Hepatocyte (in vitro differentiated cells): ENCODE results near the gene PARD3B. TPM values are rescaled to one million over a fixed set of nuclear protein-coding genes. Genes with fewer than 3 reads are reported as not detected.

ENCODE experiments used
- DNase-seq: peaks from one replicate; pipeline ENCODE4 v3.0.0-alpha.2; 2016; ENCODE audit warnings: low spot score
- H2AFZ ChIP-seq: fragments of 200-600 bp; sonication (generic); 2 replicates; pipeline ENCODE4 v1.6.0; 2016; ENCODE audit warnings: antibody characterized with exemption, mild to moderate bottlenecking
- H3K27ac ChIP-seq: fragments of 200-600 bp; sonication (generic); 2 replicates; pipeline ENCODE4 v1.5.1; 2016; ENCODE audit warnings: mild to moderate bottlenecking
- H3K27me3 ChIP-seq: fragments of 200-600 bp; sonication (generic); 2 replicates; pipeline ENCODE4 v1.6.1; 2016
- H3K36me3 ChIP-seq: fragments of 200-600 bp; sonication (generic); replicated peaks from 2 replicates; pipeline ENCODE4 v1.5.1; 2016; ENCODE audit warnings: low read depth; ENCODE audit not compliant: insufficient read depth
- H3K4me1 ChIP-seq: fragments of 200-600 bp; sonication (generic); 2 replicates; pipeline ENCODE4 v1.5.1; 2016; ENCODE audit warnings: mild to moderate bottlenecking, moderate library complexity; ENCODE audit not compliant: insufficient read depth
- H3K4me2 ChIP-seq: fragments of 200-600 bp; sonication (generic); 2 replicates; pipeline ENCODE4 v1.6.0; 2016
- H3K4me3 ChIP-seq: fragments of 200-600 bp; sonication (generic); 2 replicates; pipeline ENCODE4 v1.5.1; 2016; ENCODE audit warnings: mild to moderate bottlenecking
- H3K79me2 ChIP-seq: fragments of 200-600 bp; sonication (generic); 2 replicates; pipeline ENCODE4 v1.6.0; 2017; ENCODE audit warnings: mild to moderate bottlenecking
- H3K9me2 ChIP-seq: fragments of 200-600 bp; sonication (generic); replicated peaks from 2 replicates; pipeline ENCODE4 v1.6.0; 2017; ENCODE audit warnings: mild to moderate bottlenecking; ENCODE audit not compliant: insufficient read depth
- H3K9me3 ChIP-seq: fragments of 200-600 bp; sonication (generic); 2 replicates; pipeline ENCODE4 v1.5.1; 2016; ENCODE audit warnings: low read depth, mild to moderate bottlenecking
- H4K20me1 ChIP-seq: fragments of 200-600 bp; sonication (generic); 2 replicates; pipeline ENCODE4 v1.6.0; 2016; ENCODE audit warnings: mild to moderate bottlenecking; ENCODE audit not compliant: insufficient read depth, poor library complexity, severe bottlenecking
- CTCF ChIP-seq: fragments of 200-600 bp; sonication (generic); IDR thresholded peaks from 2 replicates; pipeline ENCODE4 v1.5.1; 2016; ENCODE audit warnings: antibody characterized with exemption, mild to moderate bottlenecking; ENCODE audit not compliant: poor library complexity
- EZH2 ChIP-seq: fragments of 200-600 bp; sonication (generic); IDR thresholded peaks from 2 replicates; pipeline ENCODE4 v1.6.1; 2016; ENCODE audit warnings: antibody characterized with exemption, mild to moderate bottlenecking, borderline replicate concordance
- EZH2phosphoT487 ChIP-seq: fragments of 200-600 bp; sonication (generic); IDR thresholded peaks from one replicate; pipeline ENCODE4 v1.6.1; 2018; ENCODE audit warnings: antibody characterized with exemption, mild to moderate bottlenecking, low read depth, moderate library complexity; ENCODE audit not compliant: unreplicated experiment, severe bottlenecking
- WGBS: methylation state at CpG from one replicate; pipeline ENCODE4 v1.1.6; 2016; ENCODE audit warnings: low lambda C conversion rate; ENCODE audit errors: missing lambda C conversion rate; 5-methylcytosine and 5-hydroxymethylcytosine counted together
- polyA plus RNA-seq: library from polyadenylated mRNA; unstranded; fragments of >200 nt; fragmentation: Nextera tagmentation; extraction: Ambion mirVana; gene quantifications from 2 replicates; pipeline ENCODE4 v1.2.1, GENCODE V29; 2016
- total RNA-seq: library from RNA; depleted of rRNA; stranded (reverse); fragments of >200 nt; gene quantifications from 2 replicates; pipeline ENCODE4 v1.2.3, GENCODE V29; 2014

PARD3B gene
- total and polyA plus RNA-seq, 2 experiments from 2014 or later = 11.5 to 21.7 TPM

- H3K27me3 ChIP-seq = no peaks in the 10 kb centered on the region
- H3K4me3 ChIP-seq = no peak overlapping the region
- H2AFZ ChIP-seq = no peak overlapping the region
- no peaks in the 10 kb centered on the region for H4K20me1 ChIP-seq
- no peak overlapping the region for H3K4me2 ChIP-seq
- no peaks in the 10 kb centered on the region for H3K79me2 ChIP-seq
- H3K36me3 ChIP-seq = no peaks in the 10 kb centered on the region
- H3K9me2 ChIP-seq = no peaks in the 10 kb centered on the region
- 62% methylated on average over 6 of the region's 6 CpGs for WGBS
- no peaks in the 10 kb centered on the region for H3K9me3 ChIP-seq
- no peak for DNase-seq
- no peak for TF ChIP-seq CTCF
- no peak for TF ChIP-seq EZH2
- TF ChIP-seq EZH2phosphoT487 = no peak
- no peaks in the 10 kb centered on the region for H3K4me1 ChIP-seq
- no peak overlapping the region for H3K27ac ChIP-seq
These were observed 1021.4 kb downstream of the PARD3B start for GRCh38 chr2:205566606-205567168.

GRCh38 chr2:205568620-205569019 lies 1023.3 kb downstream of the PARD3B start:
- TF ChIP-seq CTCF = no peak
- no peaks in the 10 kb centered on the region for H3K9me2 ChIP-seq
- H3K4me3 ChIP-seq = no peak overlapping the region
- H3K79me2 ChIP-seq = no peaks in the 10 kb centered on the region
- H3K4me1 ChIP-seq = no peaks in the 10 kb centered on the region
- DNase-seq = no peak
- H3K27ac ChIP-seq = no peak overlapping the region
- no peaks in the 10 kb centered on the region for H4K20me1 ChIP-seq
- 84% methylated on average over 5 of the region's 5 CpGs for WGBS
- H3K27me3 ChIP-seq = no peaks in the 10 kb centered on the region
- H2AFZ ChIP-seq = no peak overlapping the region
- H3K9me3 ChIP-seq = no peaks in the 10 kb centered on the region
- H3K4me2 ChIP-seq = no peak overlapping the region
- H3K36me3 ChIP-seq = no peaks in the 10 kb centered on the region

GRCh38 chr2:205570648-205571047 lies 1025.4 kb downstream of the PARD3B start:
- no peaks in the 10 kb centered on the region for H4K20me1 ChIP-seq
- H3K79me2 ChIP-seq = no peaks in the 10 kb centered on the region
- H3K36me3 ChIP-seq = no peaks in the 10 kb centered on the region
- WGBS = 64% methylated on average over 6 of the region's 6 CpGs
- no peak overlapping the region for H3K27ac ChIP-seq
- H3K4me2 ChIP-seq = no peak overlapping the region
- no peaks in the 10 kb centered on the region for H3K9me2 ChIP-seq
- H2AFZ ChIP-seq = no peak overlapping the region
- no peaks in the 10 kb centered on the region for H3K9me3 ChIP-seq
- no peak for DNase-seq
- no peak overlapping the region for H3K4me3 ChIP-seq
- H3K4me1 ChIP-seq = no peaks in the 10 kb centered on the region
- H3K27me3 ChIP-seq = no peaks in the 10 kb centered on the region
- TF ChIP-seq EZH2phosphoT487 (no peak), EZH2 (no peak), CTCF (no peak)

- no peaks in the 10 kb centered on the region for H3K9me2 ChIP-seq
- TF ChIP-seq EZH2phosphoT487 = no peak
- TF ChIP-seq EZH2 = no peak
- no peak for TF ChIP-seq CTCF
- H3K36me3 ChIP-seq = no peaks in the 10 kb centered on the region
- no peak overlapping the region for H3K4me3 ChIP-seq
- no peaks in the 10 kb centered on the region for H4K20me1 ChIP-seq
- H3K4me1 ChIP-seq = no peaks in the 10 kb centered on the region
- no peak overlapping the region for H2AFZ ChIP-seq
- no peak for DNase-seq
- no peaks in the 10 kb centered on the region for H3K27me3 ChIP-seq
- no peak overlapping the region for H3K4me2 ChIP-seq
- 46% methylated on average over 5 of the region's 5 CpGs for WGBS
- no peaks in the 10 kb centered on the region for H3K9me3 ChIP-seq
- H3K79me2 ChIP-seq = no peaks in the 10 kb centered on the region
- no peak overlapping the region for H3K27ac ChIP-seq
These were observed 1026.2 kb downstream of the PARD3B start for GRCh38 chr2:205571360-205571959.
